Astrocyte of the spinal cord (primary cell): Measurements from ENCODE around the gene PPFIA3.

Source experiments
- DNase-seq: peaks from one replicate; pipeline ENCODE4 v3.0.0; 2011; ENCODE audit warnings: low read depth, low spot score
- H3K4me3 ChIP-seq: 2 replicates; pipeline ENCODE4 v1.5.1; 2011; ENCODE audit warnings: low read depth, mild to moderate bottlenecking, low read length, moderate library complexity
- in situ Hi-C: cut with HindIII; loops from 2 replicates; pipeline ENCODE4 v1.10.0; 2017; ENCODE audit warnings: low sequenced_read_pairs
- TF ChIP-seq, protein P1 (sequence below): IDR thresholded peaks from 2 replicates; pipeline ENCODE4 v1.5.1; 2012; ENCODE audit warnings: low read depth, mild to moderate bottlenecking, low read length, inconsistent platforms

Gene PPFIA3

DNA sequence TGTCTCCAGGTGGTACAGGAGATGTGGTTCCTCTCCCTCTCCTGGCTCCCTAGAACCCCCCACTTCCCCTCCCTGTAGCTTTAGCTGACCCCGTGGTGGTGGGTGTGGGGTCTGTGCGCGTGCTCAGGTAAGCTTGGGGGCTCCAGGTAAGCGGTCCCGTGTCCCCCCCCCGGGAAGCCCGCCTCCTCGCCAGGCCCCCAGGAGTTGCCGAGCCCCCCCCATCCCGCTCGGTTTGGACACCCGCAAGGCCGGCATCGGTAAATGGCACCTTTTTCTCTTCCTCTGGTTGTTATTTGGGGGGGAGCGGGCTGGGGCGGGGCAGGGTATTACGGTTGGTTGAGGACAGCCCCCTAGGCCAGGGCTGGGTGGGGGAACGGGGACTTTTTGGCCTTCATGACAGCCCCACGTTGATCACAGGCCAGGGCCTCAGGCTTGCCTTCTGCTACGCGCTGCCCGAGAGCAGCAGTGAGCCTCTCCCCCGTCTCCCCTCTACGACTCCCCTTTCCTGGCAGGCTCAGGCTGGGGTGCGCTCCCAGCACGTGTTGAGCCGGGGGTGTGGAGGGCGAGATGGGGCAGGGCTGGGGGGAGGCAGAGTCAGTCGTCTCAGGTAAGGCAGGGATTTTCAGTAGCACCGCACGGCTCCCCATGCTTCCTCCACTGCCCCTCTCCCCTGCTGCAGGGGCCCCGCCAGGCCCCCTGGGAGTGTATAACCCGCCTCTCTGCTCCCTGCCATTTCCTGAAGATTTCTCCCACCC, 15.8 kb upstream of the PPFIA3 start:
- no peak overlapping the region for H3K4me3 ChIP-seq
- in situ Hi-C loops, result no loop called here
- TF ChIP-seq, protein P1, sequence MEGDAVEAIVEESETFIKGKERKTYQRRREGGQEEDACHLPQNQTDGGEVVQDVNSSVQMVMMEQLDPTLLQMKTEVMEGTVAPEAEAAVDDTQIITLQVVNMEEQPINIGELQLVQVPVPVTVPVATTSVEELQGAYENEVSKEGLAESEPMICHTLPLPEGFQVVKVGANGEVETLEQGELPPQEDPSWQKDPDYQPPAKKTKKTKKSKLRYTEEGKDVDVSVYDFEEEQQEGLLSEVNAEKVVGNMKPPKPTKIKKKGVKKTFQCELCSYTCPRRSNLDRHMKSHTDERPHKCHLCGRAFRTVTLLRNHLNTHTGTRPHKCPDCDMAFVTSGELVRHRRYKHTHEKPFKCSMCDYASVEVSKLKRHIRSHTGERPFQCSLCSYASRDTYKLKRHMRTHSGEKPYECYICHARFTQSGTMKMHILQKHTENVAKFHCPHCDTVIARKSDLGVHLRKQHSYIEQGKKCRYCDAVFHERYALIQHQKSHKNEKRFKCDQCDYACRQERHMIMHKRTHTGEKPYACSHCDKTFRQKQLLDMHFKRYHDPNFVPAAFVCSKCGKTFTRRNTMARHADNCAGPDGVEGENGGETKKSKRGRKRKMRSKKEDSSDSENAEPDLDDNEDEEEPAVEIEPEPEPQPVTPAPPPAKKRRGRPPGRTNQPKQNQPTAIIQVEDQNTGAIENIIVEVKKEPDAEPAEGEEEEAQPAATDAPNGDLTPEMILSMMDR, result no peak
- no peak for DNase-seq

DNA sequence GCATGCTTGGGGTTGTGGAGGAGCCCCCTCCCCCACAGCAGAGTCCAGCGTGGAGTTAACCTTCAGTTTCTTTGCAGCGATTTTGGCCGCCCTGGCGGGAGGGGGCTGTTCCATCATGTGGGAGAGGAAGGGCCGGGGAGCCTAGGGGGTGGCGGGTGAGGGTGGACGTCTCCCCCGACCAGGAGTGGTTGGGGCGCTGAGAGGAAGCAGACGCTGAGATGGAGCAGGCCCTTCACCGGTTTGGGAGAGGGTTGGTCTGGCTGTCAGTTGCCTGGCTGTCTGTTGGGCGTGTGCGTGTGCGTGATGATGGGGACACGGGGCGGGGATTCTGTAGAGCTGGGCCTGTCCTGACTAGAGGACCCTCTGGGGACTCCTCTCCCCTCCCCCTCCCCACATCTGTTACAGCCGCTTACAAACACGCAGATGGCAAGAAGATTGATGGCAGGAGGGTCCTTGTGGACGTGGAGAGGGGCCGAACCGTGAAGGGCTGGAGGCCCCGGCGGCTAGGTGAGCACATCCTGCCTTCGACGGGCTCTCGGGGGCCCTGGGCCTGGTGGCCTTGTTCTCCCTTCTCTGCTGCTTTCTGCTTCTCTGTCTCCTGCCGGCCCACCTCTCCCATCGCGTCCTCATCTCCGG, 15.0 kb upstream of the PPFIA3 start:
- DNase-seq, result no peak
- H3K4me3 ChIP-seq, result no peak overlapping the region
- TF ChIP-seq, protein P1, result no peak
- in situ Hi-C loops, result no loop called here

DNA sequence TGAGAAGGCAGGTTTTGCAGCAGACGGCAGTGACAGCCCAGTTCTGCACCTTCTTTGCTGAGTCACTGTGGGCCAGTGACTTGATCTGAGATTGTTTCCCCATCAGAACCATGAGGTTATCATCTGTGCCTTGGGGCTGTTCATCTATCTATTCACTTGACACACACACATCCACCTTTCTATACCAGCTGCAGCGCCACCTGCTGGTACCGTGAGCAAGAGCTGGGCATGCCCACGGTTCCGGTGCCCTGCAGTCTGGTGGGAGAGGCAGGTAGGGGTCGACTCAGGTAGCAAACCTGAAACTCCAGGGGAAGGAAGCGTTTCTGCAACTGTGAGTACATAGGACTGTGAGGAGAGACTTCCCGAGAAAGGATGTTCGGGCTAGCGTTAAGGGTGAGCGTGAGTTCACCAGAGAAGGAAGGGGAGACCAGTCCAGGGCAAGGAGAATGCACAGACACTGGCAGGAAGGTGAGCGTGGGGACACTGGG, 12.7 kb upstream of the PPFIA3 start:
- peak; percentile 37 for DNase-seq
- no peak overlapping the region for H3K4me3 ChIP-seq
- TF ChIP-seq, protein P1, result peak; percentile 87
- in situ Hi-C loops, result no loop called here

DNA sequence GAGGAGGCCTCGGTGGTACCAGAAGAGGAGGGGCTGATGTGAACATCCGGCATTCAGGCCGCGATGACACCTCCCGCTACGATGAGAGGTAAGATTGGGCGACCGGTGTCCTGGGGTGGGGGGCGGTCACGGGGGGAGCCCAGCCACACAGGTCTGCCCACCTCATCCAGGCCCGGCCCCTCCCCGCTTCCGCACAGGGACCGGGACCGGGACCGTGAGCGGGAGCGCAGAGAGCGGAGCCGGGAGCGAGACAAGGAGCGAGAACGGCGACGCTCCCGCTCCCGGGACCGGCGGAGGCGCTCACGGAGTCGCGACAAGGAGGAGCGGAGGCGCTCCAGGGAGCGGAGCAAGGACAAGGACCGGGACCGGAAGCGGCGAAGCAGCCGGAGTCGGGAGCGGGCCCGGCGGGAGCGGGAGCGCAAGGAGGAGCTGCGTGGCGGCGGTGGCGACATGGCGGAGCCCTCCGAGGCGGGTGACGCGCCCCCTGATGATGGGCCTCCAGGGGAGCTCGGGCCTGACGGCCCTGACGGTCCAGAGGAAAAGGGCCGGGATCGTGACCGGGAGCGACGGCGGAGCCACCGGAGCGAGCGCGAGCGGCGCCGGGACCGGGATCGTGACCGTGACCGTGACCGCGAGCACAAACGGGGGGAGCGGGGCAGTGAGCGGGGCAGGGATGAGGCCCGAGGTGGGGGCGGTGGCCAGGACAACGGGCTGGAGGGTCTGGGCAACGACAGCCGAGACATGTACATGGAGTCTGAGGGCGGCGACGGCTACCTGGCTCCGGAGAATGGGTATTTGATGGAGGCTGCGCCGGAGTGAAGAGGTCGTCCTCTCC, 11.5 kb upstream of the PPFIA3 start:
- in situ Hi-C loops, result no loop called here
- DNase-seq, result no peak
- TF ChIP-seq, protein P1, result no peak
- no peak overlapping the region for H3K4me3 ChIP-seq

DNA sequence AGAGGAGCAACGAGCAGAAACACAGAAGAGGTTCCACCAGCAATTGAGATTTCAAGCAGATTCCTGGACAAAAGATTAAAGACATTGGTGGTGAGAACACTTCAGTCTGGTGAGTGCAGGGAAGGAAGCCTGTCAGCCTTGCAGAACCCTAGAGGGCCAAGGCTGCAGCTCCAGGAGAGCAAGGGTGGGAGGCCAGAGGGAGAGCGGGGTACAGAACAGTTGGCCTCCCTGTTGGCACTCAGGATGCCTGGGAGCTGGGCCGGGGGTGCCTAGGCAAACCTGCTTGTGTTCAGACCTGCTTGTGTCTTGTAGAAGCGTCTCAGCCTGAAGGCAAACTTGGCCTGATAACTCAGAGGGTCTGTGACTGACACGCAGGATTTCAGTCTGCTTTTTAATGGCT, 10.3 kb upstream of the PPFIA3 start:
- TF ChIP-seq, protein P1, result no peak
- in situ Hi-C loops, result no loop called here
- DNase-seq, result no peak
- no peak overlapping the region for H3K4me3 ChIP-seq

DNA sequence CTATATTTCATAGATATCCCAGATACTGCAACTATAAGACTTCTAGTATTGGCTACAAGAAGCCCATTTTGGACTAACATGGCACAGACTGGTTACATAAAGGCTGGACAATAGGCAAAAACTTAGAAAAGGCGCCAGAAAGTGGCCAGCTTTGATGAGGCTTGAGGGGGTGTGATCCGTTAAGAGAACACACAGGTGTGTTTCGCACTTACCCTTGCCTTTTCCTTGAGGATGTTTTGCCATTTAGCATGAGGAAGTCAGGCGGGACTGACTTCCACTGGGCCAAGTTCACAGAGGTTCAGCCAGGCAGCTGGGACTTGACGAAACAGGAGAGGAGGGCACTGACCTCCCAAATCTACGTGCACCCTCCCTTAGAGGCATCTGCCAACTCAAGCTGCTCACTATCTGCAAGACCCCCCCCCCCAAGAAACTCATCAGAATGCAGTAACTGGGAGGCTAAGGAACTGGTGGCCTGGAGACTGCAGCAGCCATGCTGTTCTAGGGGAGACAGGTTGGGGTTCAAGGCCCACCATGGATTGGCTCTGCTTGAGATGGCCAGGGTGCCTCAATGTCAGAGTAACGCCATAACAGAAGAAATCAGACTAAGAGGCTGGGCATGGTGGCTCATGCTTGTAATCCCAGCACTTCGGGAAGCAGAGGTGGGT, 9.6 kb upstream of the PPFIA3 start:
- in situ Hi-C loops, result no loop called here
- H3K4me3 ChIP-seq, result no peak overlapping the region
- no peak for DNase-seq
- TF ChIP-seq, protein P1, result no peak
